Measurements from ENCODE around the gene SLC39A3.
A peak's percentile ranks its signal among the peaks of the same experiment; 100 is the strongest.

SLC39A3 gene

GRCh38 chr19:2720777-2721569 is 18.8 kb downstream of the SLC39A3 start, which contains the start of gene DIRAS1:
TSS of gene DIRAS1 (minus strand) at chr19:2721372. CDS start at chr19:2717806, 3,566 bp downstream.
- no peak for DNase-seq (ENCODE audit: low read depth)
- TF ChIP-seq CTCF (conservative IDR thresholded peaks at IDR 0.05; ENCODE audit: low read depth, low read length): no peak
- peak within 1 kb of the TSS; percentile 55 for H3K4me3 ChIP-seq (ENCODE audit: low read length)

GRCh38 chr19:2719920-2720776 is 19.7 kb downstream of the SLC39A3 start:
- TF ChIP-seq CTCF (conservative IDR thresholded peaks at IDR 0.05; ENCODE audit: low read depth, low read length): peak; percentile 3
- peak overlapping the region; percentile 55 for H3K4me3 ChIP-seq (ENCODE audit: low read length)
- DNase-seq (ENCODE audit: low read depth): peak; percentile 10

- H3K4me3 ChIP-seq (ENCODE audit: low read length): no peak overlapping the region
- DNase-seq (ENCODE audit: low read depth): no peak
- no peak for TF ChIP-seq CTCF (conservative IDR thresholded peaks at IDR 0.05; ENCODE audit: low read depth, low read length)
These were observed 20.5 kb downstream of the SLC39A3 start for GRCh38 chr19:2719232-2719735.

GRCh38 chr19:2717638-2718541 is 21.9 kb downstream of the SLC39A3 start:
- TF ChIP-seq CTCF (conservative IDR thresholded peaks at IDR 0.05; ENCODE audit: low read depth, low read length): no peak
- DNase-seq (ENCODE audit: low read depth): no peak
- H3K4me3 ChIP-seq (ENCODE audit: low read length): no peak overlapping the region

- no peak for DNase-seq (ENCODE audit: low read depth)
- TF ChIP-seq CTCF (conservative IDR thresholded peaks at IDR 0.05; ENCODE audit: low read depth, low read length): no peak
- no peak overlapping the region for H3K4me3 ChIP-seq (ENCODE audit: low read length)
These were observed 22.8 kb downstream of the SLC39A3 start for GRCh38 chr19:2716722-2717637.

GRCh38 chr19:2716275-2716650 is 23.6 kb downstream of the SLC39A3 start:
- TF ChIP-seq CTCF (conservative IDR thresholded peaks at IDR 0.05; ENCODE audit: low read depth, low read length): no peak
- no peak overlapping the region for H3K4me3 ChIP-seq (ENCODE audit: low read length)
- no peak for DNase-seq (ENCODE audit: low read depth)

All from retinal pigment epithelial cell (primary cell).